ENCODE data around the gene CRYBB1.
A peak's percentile ranks its signal among the peaks of the same experiment; 100 is the strongest.

The CRYBB1 gene

GRCh38 chr22:26581633-26582168 lies 36.1 kb downstream of the CRYBB1 start:
- no peak overlapping the region for H3K27ac ChIP-seq (ENCODE audit: low read depth, low read length)
- H3K9me3 ChIP-seq (ENCODE audit: control insufficient read depth in 5 of 5, low read length in 5 of 5), result no peaks in the 10 kb centered on the region
- H3K4me1 ChIP-seq (ENCODE audit: control insufficient read depth in 5 of 5, insufficient read depth in 5 of 5, low read length in 5 of 5), result peaks cover 0 to 47% (median 42%) of the 10 kb centered on the region in 5 donors
- no peaks in the 10 kb centered on the region for H3K27me3 ChIP-seq (ENCODE audit: control insufficient read depth in 5 of 5, insufficient read depth in 4 of 5, low read length in 5 of 5)
- H3K36me3 ChIP-seq (ENCODE audit: control insufficient read depth in 5 of 5, insufficient read depth in 5 of 5, low read length in 5 of 5), result peaks cover 0 to 17% (median 6%) of the 10 kb centered on the region in 5 donors
- no peak overlapping the region for H3K9ac ChIP-seq (ENCODE audit: low read length in 5 of 5)
- no peak overlapping the region for H3K4me3 ChIP-seq (ENCODE audit: low read depth in 1 of 5, low read length in 5 of 5)

- Histone ChIP-seq H3K9ac (ENCODE audit: low read length in 5 of 5) (peak overlapping the region in 1 of 5 donors; percentile 3), H3K9me3 (ENCODE audit: control insufficient read depth in 5 of 5, low read length in 5 of 5) (no peaks in the 10 kb centered on the region), H3K27me3 (ENCODE audit: control insufficient read depth in 5 of 5, insufficient read depth in 4 of 5, low read length in 5 of 5) (no peaks in the 10 kb centered on the region), H3K4me1 (ENCODE audit: control insufficient read depth in 5 of 5, insufficient read depth in 5 of 5, low read length in 5 of 5) (peaks cover 0 to 45% (median 40%) of the 10 kb centered on the region in 5 donors), H3K36me3 (ENCODE audit: control insufficient read depth in 5 of 5, insufficient read depth in 5 of 5, low read length in 5 of 5) (peaks cover 0 to 17% (median 6%) of the 10 kb centered on the region in 5 donors), H3K4me3 (ENCODE audit: low read depth in 1 of 5, low read length in 5 of 5) (no peak overlapping the region), H3K27ac (ENCODE audit: low read depth, low read length) (no peak overlapping the region)
Observed at GRCh38 chr22:26581026-26581425, 36.8 kb downstream of the CRYBB1 start.

DNA sequence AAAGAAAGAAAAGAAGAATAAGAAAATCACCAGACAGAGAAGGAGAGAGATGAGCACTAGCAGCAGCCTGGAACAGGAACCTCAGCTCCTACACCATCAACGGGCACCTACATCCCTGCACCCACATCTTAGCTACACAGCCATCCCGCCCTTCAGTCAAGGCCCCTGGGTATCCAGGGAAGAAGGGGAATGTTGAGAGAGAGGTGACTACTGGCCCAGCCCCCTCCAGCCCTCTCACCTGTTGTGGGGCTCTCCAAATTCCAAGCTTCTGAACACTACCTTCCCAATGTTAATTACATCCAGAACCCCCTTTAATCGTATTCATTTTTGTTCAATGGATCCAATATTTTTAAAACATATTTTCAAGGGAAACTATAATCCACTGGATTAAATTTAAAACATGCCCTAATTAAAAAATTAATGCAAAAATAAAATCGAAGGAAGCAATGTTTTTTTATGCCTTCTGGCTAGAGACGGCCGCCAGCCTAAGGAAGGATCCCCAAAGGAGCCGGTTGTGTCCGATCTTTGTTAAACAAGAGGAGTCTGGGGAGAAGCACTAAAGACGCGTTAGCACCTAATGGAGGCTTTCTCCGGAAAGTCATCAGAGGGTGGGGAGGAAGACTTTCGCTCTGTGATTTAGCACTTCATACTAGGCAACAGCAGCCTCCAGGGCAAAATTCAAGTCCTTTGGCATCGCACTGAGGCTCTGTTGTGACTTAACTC lies 37.4 kb downstream of the CRYBB1 start:
- peaks cover 0 to 43% (median 35%) of the 10 kb centered on the region in 5 donors for H3K4me1 ChIP-seq (ENCODE audit: control insufficient read depth in 5 of 5, insufficient read depth in 5 of 5, low read length in 5 of 5)
- H3K9me3 ChIP-seq (ENCODE audit: control insufficient read depth in 5 of 5, low read length in 5 of 5), result no peaks in the 10 kb centered on the region
- H3K27ac ChIP-seq (ENCODE audit: low read depth, low read length), result no peak overlapping the region

DNA sequence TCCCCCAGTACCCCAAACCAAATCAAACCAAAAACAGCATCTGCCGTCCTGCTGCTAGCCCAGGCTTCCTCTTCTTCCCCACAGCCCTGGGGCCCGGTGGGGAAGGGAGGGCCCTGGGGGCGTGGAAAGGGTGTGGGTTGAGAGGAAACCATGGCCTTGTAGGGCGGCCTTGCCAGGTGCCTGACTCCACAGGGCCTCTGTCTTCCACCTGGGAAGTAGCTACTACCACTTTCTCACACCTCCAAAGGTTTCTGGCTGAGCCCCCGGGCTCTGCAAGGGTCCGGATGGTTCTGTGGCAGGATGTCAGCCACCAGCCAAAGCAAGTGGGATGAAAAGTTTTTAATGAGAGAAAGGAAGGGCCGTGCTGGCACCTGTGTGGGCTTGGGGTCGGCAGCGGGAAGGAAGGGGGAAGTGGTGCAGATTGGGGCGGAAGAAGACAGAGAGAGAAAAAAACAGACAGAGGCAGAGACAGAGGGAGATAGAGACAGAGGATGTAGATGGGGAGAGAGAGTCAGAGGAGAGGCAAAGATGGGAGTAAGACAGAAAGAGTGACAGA lies 38.4 kb downstream of the CRYBB1 start:
- H3K36me3 ChIP-seq (ENCODE audit: control insufficient read depth in 5 of 5, insufficient read depth in 5 of 5, low read length in 5 of 5), result peaks cover 0 to 17% (median 6%) of the 10 kb centered on the region in 5 donors
- H3K4me1 ChIP-seq (ENCODE audit: control insufficient read depth in 5 of 5, insufficient read depth in 5 of 5, low read length in 5 of 5), result peaks cover 0 to 43% (median 32%) of the 10 kb centered on the region in 5 donors
- no peak overlapping the region for H3K27ac ChIP-seq (ENCODE audit: low read depth, low read length)
- peak overlapping the region in 2 of 5 donors; percentile 5 to 9 for H3K9ac ChIP-seq (ENCODE audit: low read length in 5 of 5)
- no peak overlapping the region for H3K4me3 ChIP-seq (ENCODE audit: low read depth in 1 of 5, low read length in 5 of 5)
- H3K27me3 ChIP-seq (ENCODE audit: control insufficient read depth in 5 of 5, insufficient read depth in 4 of 5, low read length in 5 of 5), result no peaks in the 10 kb centered on the region
- H3K9me3 ChIP-seq (ENCODE audit: control insufficient read depth in 5 of 5, low read length in 5 of 5), result no peaks in the 10 kb centered on the region

More for the DNA sequence above, 37.4 kb downstream of the CRYBB1 start:
- no peak overlapping the region for H3K4me3 ChIP-seq (ENCODE audit: low read depth in 1 of 5, low read length in 5 of 5)
- no peak overlapping the region for H3K9ac ChIP-seq (ENCODE audit: low read length in 5 of 5)
- no peaks in the 10 kb centered on the region for H3K27me3 ChIP-seq (ENCODE audit: control insufficient read depth in 5 of 5, insufficient read depth in 4 of 5, low read length in 5 of 5)
- peaks cover 0 to 17% (median 6%) of the 10 kb centered on the region in 5 donors for H3K36me3 ChIP-seq (ENCODE audit: control insufficient read depth in 5 of 5, insufficient read depth in 5 of 5, low read length in 5 of 5)

GRCh38 chr22:26577081-26577480 lies 40.7 kb downstream of the CRYBB1 start:
- Histone ChIP-seq H3K4me3 (ENCODE audit: low read depth in 1 of 5, low read length in 5 of 5) (no peak overlapping the region), H3K9ac (ENCODE audit: low read length in 5 of 5) (no peak overlapping the region), H3K27ac (ENCODE audit: low read depth, low read length) (no peak overlapping the region), H3K9me3 (ENCODE audit: control insufficient read depth in 5 of 5, low read length in 5 of 5) (no peaks in the 10 kb centered on the region), H3K27me3 (ENCODE audit: control insufficient read depth in 5 of 5, insufficient read depth in 4 of 5, low read length in 5 of 5) (no peaks in the 10 kb centered on the region), H3K4me1 (ENCODE audit: control insufficient read depth in 5 of 5, insufficient read depth in 5 of 5, low read length in 5 of 5) (peaks cover 0 to 54% (median 42%) of the 10 kb centered on the region in 5 donors), H3K36me3 (ENCODE audit: control insufficient read depth in 5 of 5, insufficient read depth in 5 of 5, low read length in 5 of 5) (peaks cover 0 to 7% (median 0%) of the 10 kb centered on the region in 5 donors)

GRCh38 chr22:26576026-26576680 lies 41.7 kb downstream of the CRYBB1 start:
- H3K9me3 ChIP-seq (ENCODE audit: control insufficient read depth in 5 of 5, low read length in 5 of 5), result no peaks in the 10 kb centered on the region
- H3K4me1 ChIP-seq (ENCODE audit: control insufficient read depth in 5 of 5, insufficient read depth in 5 of 5, low read length in 5 of 5), result peaks cover 0 to 54% (median 44%) of the 10 kb centered on the region in 5 donors
- H3K4me3 ChIP-seq (ENCODE audit: low read depth in 1 of 5, low read length in 5 of 5), result no peak overlapping the region
- H3K27ac ChIP-seq (ENCODE audit: low read depth, low read length), result no peak overlapping the region
- H3K36me3 ChIP-seq (ENCODE audit: control insufficient read depth in 5 of 5, insufficient read depth in 5 of 5, low read length in 5 of 5), result peaks cover 0 to 7% (median 0%) of the 10 kb centered on the region in 5 donors
- no peak overlapping the region for H3K9ac ChIP-seq (ENCODE audit: low read length in 5 of 5)
- no peaks in the 10 kb centered on the region for H3K27me3 ChIP-seq (ENCODE audit: control insufficient read depth in 5 of 5, insufficient read depth in 4 of 5, low read length in 5 of 5)

GRCh38 chr22:26574001-26574723 lies 43.7 kb downstream of the CRYBB1 start:
- H3K36me3 ChIP-seq (ENCODE audit: control insufficient read depth in 5 of 5, insufficient read depth in 5 of 5, low read length in 5 of 5), result peaks cover 0 to 7% (median 0%) of the 10 kb centered on the region in 5 donors
- no peak overlapping the region for H3K9ac ChIP-seq (ENCODE audit: low read length in 5 of 5)
- H3K4me3 ChIP-seq (ENCODE audit: low read depth in 1 of 5, low read length in 5 of 5), result no peak overlapping the region
- H3K9me3 ChIP-seq (ENCODE audit: control insufficient read depth in 5 of 5, low read length in 5 of 5), result no peaks in the 10 kb centered on the region
- H3K4me1 ChIP-seq (ENCODE audit: control insufficient read depth in 5 of 5, insufficient read depth in 5 of 5, low read length in 5 of 5), result peaks cover 0 to 51% (median 43%) of the 10 kb centered on the region in 5 donors
- no peaks in the 10 kb centered on the region for H3K27me3 ChIP-seq (ENCODE audit: control insufficient read depth in 5 of 5, insufficient read depth in 4 of 5, low read length in 5 of 5)
- no peak overlapping the region for H3K27ac ChIP-seq (ENCODE audit: low read depth, low read length)

DNA sequence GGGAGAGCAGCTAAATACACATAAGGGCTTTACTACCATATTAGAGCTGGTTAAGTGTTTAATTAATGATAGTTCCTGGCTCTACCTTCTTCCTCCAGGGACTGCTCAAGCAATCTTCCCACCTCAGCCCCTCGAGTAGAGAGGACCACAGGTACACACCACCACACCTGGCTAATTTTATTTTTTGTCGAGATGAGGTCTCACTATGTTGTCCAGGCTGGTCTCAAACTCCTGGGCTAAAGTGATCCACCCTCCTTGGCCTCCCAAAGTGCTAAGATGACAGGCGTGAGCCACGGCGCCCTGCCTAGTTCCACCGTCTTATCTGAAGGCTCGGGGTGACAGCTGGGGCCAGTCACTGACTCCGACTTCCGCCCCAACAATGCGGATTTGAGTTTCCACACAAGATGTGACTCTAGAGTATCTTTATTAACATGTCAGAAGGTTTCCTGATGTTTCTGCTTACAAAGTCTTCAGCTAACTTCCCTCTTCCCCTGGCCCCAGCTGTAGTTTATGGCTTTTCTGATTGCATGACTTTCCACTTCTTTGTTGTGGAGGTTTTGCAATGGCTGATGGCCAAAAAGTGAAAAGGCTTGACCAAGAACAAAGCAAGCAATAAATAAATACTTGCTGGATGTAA lies 44.7 kb downstream of the CRYBB1 start:
- Histone ChIP-seq H3K9ac (ENCODE audit: low read length in 5 of 5) (no peak overlapping the region), H3K27me3 (ENCODE audit: control insufficient read depth in 5 of 5, insufficient read depth in 4 of 5, low read length in 5 of 5) (no peaks in the 10 kb centered on the region), H3K4me1 (ENCODE audit: control insufficient read depth in 5 of 5, insufficient read depth in 5 of 5, low read length in 5 of 5) (peaks cover 0 to 47% (median 40%) of the 10 kb centered on the region in 5 donors), H3K4me3 (ENCODE audit: low read depth in 1 of 5, low read length in 5 of 5) (no peak overlapping the region), H3K9me3 (ENCODE audit: control insufficient read depth in 5 of 5, low read length in 5 of 5) (no peaks in the 10 kb centered on the region), H3K36me3 (ENCODE audit: control insufficient read depth in 5 of 5, insufficient read depth in 5 of 5, low read length in 5 of 5) (peaks cover 0 to 3% (median 0%) of the 10 kb centered on the region in 5 donors), H3K27ac (ENCODE audit: low read depth, low read length) (no peak overlapping the region)

DNA sequence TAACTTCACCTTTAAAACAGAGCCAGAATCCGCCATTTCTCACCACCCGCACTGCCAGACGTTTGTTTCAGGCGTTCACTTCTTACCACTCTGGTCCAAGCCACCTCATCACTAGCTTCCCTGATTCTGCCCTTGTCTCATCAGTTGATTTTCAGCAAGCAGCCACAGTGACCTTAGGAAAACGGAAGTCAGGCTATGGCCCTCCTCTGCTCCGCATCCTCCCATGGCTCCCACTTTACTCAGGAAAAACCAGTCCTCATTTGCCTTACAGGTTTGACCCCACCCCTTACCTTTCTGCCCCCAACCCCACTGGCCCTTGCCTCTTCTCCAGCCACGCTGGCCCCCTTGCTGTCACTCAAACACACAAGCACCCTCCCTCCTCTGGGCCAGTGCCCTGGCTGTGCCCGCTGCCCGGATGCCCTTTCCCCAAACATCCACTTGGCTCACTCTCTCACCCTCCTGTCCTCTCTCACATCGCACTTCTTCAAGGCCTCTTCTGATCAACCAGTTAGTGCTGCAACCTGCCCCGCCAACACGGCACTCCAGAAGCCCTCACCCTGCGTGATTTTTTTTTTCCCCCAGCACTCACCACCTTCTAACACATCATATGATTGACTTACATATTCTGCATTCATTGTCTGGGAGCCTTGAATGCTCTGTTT lies 46.8 kb downstream of the CRYBB1 start:
- no peak overlapping the region for H3K27ac ChIP-seq (ENCODE audit: low read depth, low read length)
- no peak overlapping the region for H3K9ac ChIP-seq (ENCODE audit: low read length in 5 of 5)
- H3K4me1 ChIP-seq (ENCODE audit: control insufficient read depth in 5 of 5, insufficient read depth in 5 of 5, low read length in 5 of 5), result peaks cover 0 to 47% (median 38%) of the 10 kb centered on the region in 5 donors
- H3K9me3 ChIP-seq (ENCODE audit: control insufficient read depth in 5 of 5, low read length in 5 of 5), result no peaks in the 10 kb centered on the region
- no peak overlapping the region for H3K4me3 ChIP-seq (ENCODE audit: low read depth in 1 of 5, low read length in 5 of 5)
- peaks cover 0 to 4% (median 0%) of the 10 kb centered on the region in 5 donors for H3K36me3 ChIP-seq (ENCODE audit: control insufficient read depth in 5 of 5, insufficient read depth in 5 of 5, low read length in 5 of 5)
- no peaks in the 10 kb centered on the region for H3K27me3 ChIP-seq (ENCODE audit: control insufficient read depth in 5 of 5, insufficient read depth in 4 of 5, low read length in 5 of 5)

Data from subcutaneous abdominal adipose tissue (tissue), 5 donors.